Tibial nerve (tissue), 4 donors: Measurements from ENCODE around the gene SCTR. TPM values are rescaled to one million over a fixed set of nuclear protein-coding genes. Genes with fewer than 3 reads are reported as not detected.

Experiments used
- DNase-seq, 2 donors: peaks; one replicate each; pipeline ENCODE4 v3.0.0-alpha.2; 2019; ENCODE audit warnings: low spot score in 2 of 2
- H3K27ac ChIP-seq, 4 donors: fragments of 200-600 bp; sonication (generic) in 3 of 4; one replicate each; pipeline ENCODE4 v1.5.1; 2017 to 2019; ENCODE audit warnings: mild to moderate bottlenecking in 1 of 4
- H3K27me3 ChIP-seq, 2 donors: fragments of 200-600 bp; sonication (generic) in 1 of 2; one replicate each; pipeline versions ENCODE4 v1.5.1 to v1.6.0; 2017 to 2019
- H3K36me3 ChIP-seq, 3 donors: fragments of 200-600 bp; sonication (generic); one replicate each; pipeline ENCODE4 v1.5.1; 2018 to 2019
- H3K4me1 ChIP-seq, 4 donors: fragments of 200-600 bp; sonication (generic) in 3 of 4; one replicate each; pipeline ENCODE4 v1.5.1; 2017 to 2019
- H3K4me3 ChIP-seq, 4 donors: fragments of 200-600 bp; sonication (generic) in 3 of 4; one replicate each; pipeline ENCODE4 v1.5.1; 2017 to 2019; ENCODE audit warnings: mild to moderate bottlenecking in 1 of 4, moderate library complexity in 1 of 4
- H3K9me3 ChIP-seq, 4 donors: fragments of 200-600 bp; sonication (generic) in 3 of 4; one replicate each; pipeline ENCODE4 v1.5.1; 2017 to 2019
- EP300 ChIP-seq, 2 donors: sonication (generic); formaldehyde crosslinking; IDR thresholded peaks; one replicate each; pipeline ENCODE4 v1.6.1; 2017; ENCODE audit warnings: antibody characterized with exemption in 2 of 2, mild to moderate bottlenecking in 1 of 2
- POLR2A ChIP-seq, 2 donors: fragments of 450-650 bp; IDR thresholded peaks; one replicate each; pipeline ENCODE4 v1.6.1; 2017; ENCODE audit warnings: antibody characterized with exemption in 2 of 2, mild to moderate bottlenecking in 2 of 2, moderate library complexity in 2 of 2
- WGBS, 2 donors: methylation state at CpG; one replicate each; pipeline ENCODE4 v1.1.5; 2018; 5-methylcytosine and 5-hydroxymethylcytosine counted together
- total RNA-seq, 4 donors: library from RNA; depleted of rRNA; stranded (reverse); fragments of >200 nt; gene quantifications; one replicate each; pipeline ENCODE4 v1.1.0, GENCODE V29; 2016
- TF ChIP-seq, protein P1 (sequence below), 5 experiments: fragments of 200-600 bp in 3 of 5; fragments of 450-650 bp in 2 of 5; sonication (generic) in 3 of 5; IDR thresholded peaks; one replicate each; pipeline ENCODE4 v1.5.1; 2016 to 2019; ENCODE audit warnings: antibody characterized with exemption in 5 of 5, mild to moderate bottlenecking in 3 of 5, moderate library complexity in 2 of 5

Gene SCTR
- total RNA-seq, 4 donors from 2014 or later, result not detected

DNA sequence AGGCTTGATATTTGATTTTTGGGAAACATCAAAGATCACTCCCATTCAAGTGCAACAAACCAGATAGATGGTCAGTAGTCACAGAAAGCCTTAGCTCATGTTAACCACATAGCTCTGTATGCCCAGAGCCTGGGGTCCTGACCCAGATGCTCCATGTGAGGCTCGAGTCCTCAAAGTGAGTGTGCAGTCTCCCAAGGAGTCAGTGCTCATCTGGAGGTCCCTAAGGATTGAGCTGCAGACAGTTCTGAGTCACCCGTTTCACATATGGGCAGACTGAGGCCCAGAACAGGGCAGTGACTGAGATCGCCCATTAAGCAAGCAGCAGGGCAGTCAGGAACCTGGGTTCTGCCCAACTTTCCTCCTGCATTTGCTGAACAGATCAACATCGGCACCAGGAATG, 83.4 kb downstream of the SCTR start:
- 83 to 86% methylated on average over 2 to 4 of the region's 4 CpGs for WGBS, 2 donors
- TF ChIP-seq, protein P1, sequence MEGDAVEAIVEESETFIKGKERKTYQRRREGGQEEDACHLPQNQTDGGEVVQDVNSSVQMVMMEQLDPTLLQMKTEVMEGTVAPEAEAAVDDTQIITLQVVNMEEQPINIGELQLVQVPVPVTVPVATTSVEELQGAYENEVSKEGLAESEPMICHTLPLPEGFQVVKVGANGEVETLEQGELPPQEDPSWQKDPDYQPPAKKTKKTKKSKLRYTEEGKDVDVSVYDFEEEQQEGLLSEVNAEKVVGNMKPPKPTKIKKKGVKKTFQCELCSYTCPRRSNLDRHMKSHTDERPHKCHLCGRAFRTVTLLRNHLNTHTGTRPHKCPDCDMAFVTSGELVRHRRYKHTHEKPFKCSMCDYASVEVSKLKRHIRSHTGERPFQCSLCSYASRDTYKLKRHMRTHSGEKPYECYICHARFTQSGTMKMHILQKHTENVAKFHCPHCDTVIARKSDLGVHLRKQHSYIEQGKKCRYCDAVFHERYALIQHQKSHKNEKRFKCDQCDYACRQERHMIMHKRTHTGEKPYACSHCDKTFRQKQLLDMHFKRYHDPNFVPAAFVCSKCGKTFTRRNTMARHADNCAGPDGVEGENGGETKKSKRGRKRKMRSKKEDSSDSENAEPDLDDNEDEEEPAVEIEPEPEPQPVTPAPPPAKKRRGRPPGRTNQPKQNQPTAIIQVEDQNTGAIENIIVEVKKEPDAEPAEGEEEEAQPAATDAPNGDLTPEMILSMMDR (IDR thresholded peaks at IDR 0.05), result no peak
- TF ChIP-seq EP300 (IDR thresholded peaks at IDR 0.05), result no peak
- no peak for TF ChIP-seq POLR2A (IDR thresholded peaks at IDR 0.05)
- Histone ChIP-seq H3K4me1 (no peaks in the 10 kb centered on the region), H3K36me3 (peaks cover 0 to 9% (median 0%) of the 10 kb centered on the region in 3 donors), H3K4me3 (no peak overlapping the region), H3K27ac (no peak overlapping the region), H3K27me3 (no peaks in the 10 kb centered on the region), H3K9me3 (no peaks in the 10 kb centered on the region)
- no peak for DNase-seq

DNA sequence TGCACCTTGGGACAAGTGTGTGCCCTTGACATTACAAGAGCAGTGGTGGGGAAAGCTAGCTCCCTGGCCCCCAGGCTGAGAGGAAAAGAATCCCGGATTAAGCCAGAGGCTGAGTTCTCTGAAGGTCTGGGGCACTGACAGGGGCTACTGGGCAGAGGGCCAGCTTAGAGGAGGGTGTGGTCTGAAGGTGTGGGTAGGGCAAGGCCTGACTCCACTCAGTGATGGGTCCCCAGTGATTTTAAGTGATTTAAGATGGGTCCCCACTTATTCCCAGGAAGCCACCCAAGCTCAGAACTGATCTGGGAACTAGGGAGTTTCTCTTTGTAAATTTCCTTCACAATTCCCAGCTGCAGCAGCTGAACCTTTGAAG, 83.8 kb downstream of the SCTR start:
- Histone ChIP-seq H3K9me3 (no peaks in the 10 kb centered on the region), H3K27me3 (no peaks in the 10 kb centered on the region), H3K27ac (no peak overlapping the region), H3K4me1 (no peaks in the 10 kb centered on the region), H3K36me3 (peaks cover 0 to 9% (median 0%) of the 10 kb centered on the region in 3 donors), H3K4me3 (no peak overlapping the region)
- WGBS, 2 donors, result 30 to 36% methylated on average over 1 of the region's 1 CpG
- TF ChIP-seq, protein P1 (IDR thresholded peaks at IDR 0.05), result no peak
- TF ChIP-seq POLR2A (IDR thresholded peaks at IDR 0.05) (no peak), EP300 (IDR thresholded peaks at IDR 0.05) (no peak)
- DNase-seq, result no peak

DNA sequence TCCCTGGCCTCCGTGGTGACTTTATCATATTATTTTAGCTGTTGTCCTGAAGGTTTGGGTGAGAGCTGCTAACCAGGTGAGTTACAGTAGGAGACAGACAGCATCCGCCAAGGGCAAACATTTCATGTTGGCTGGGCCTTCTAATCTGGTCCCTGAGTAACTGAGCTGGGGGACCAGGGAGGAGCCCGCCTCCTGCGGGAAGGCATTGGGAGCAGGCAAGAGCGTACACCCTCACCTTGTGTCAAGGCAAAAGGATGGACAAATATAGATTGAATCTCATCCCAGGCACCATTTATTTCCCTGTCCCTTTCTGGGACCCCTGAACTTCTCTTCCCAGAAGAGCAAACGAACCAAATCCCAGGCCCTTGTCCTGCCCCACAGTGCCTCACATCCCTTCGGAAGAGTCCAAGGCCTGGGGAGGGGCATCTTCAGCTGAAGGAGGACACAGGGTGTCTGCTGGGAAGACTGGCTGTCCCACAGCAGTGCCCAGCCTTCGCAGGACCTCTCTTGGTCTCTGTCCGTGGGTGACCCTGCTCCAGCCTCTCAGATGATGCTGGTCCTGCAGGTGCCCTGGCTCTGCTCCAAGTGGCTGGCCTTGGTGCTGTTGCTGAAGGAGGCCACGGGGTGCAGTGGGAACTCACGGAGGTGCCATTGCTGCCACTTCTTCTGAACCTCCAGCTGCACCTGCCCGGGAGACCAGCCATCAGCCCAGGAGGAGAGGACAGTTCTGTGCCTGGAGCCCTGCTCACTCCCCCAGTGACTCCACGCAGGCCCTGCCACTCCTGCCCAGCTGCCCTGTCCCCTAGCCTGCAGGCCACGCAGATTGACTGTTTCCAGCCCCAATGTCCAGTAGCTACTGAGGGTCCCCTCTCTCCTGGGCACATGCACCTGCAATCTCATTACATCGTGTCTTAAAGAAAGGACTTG, 84.4 kb downstream of the SCTR start:
- Histone ChIP-seq H3K4me3 (no peak overlapping the region), H3K27ac (no peak overlapping the region), H3K9me3 (no peaks in the 10 kb centered on the region), H3K4me1 (no peaks in the 10 kb centered on the region), H3K36me3 (peaks cover 0 to 9% (median 0%) of the 10 kb centered on the region in 3 donors), H3K27me3 (no peaks in the 10 kb centered on the region)
- DNase-seq, result no peak
- 82 to 90% methylated on average over 13 to 15 of the region's 15 CpGs for WGBS, 2 donors
- no peak for TF ChIP-seq EP300 (IDR thresholded peaks at IDR 0.05)
- no peak for TF ChIP-seq POLR2A (IDR thresholded peaks at IDR 0.05)
- TF ChIP-seq, protein P1 (IDR thresholded peaks at IDR 0.05), result no peak

DNA sequence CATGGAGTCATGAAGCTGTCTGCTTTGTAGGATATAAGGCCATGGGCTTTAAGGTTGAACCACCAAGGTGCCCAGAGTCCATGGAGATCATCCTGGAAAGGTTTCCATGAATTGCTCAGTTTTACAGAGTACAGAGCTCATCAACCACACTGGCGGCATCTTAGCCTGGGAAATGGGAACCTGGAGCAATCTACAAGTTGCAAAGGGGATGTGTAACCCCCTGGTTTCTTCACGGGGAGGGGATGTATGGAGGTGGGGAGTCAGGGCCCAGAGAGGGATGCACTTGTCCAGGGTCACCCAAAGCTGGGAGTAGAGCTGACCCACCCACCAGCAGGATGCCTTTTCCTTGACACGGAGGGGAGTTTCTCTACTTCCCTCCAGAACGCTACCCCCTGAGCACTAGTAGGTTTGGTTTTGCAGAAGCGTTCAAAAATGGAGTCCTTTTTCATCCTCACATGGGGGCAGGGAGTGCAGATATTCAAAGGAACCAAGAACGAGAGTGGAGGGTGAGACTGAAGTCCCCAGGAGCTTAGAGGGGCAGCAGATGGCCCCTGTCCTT, 85.5 kb downstream of the SCTR start:
- DNase-seq, result no peak
- H3K27ac ChIP-seq, result no peak overlapping the region
- no peaks in the 10 kb centered on the region for H3K4me1 ChIP-seq
- WGBS, 2 donors, result 81 to 88% methylated on average over 6 of the region's 6 CpGs
- no peaks in the 10 kb centered on the region for H3K9me3 ChIP-seq
- H3K4me3 ChIP-seq, result no peak overlapping the region
- no peaks in the 10 kb centered on the region for H3K27me3 ChIP-seq
- peaks cover 0 to 9% (median 0%) of the 10 kb centered on the region in 3 donors for H3K36me3 ChIP-seq
- no peak for TF ChIP-seq POLR2A (IDR thresholded peaks at IDR 0.05)
- no peak for TF ChIP-seq EP300 (IDR thresholded peaks at IDR 0.05)
- TF ChIP-seq, protein P1 (IDR thresholded peaks at IDR 0.05), result no peak

DNA sequence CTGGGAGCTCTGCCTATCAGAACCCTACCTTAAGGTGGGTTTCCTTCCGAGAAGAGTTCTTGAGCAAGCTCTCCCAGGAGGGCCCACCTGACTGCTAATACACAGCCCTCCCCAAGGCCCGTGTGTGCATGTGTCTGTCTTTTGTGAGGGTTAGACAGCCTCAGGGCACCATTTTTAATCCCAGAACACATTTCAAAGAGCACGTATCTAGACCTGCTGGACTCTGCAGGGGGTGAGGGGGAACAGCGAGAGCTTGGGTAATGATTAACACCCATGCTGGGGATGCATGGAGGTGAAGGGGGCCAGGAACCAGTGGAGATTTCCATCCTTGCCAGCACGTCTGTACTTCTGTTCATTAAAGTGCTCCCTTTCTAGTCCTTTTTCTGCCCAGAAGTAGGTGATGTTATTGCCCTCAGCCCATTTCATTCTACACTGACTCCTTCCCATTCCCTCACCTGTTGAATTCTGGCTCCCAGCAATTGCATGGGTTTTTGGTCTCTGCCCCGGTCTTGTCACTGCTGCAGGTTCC, 86.1 kb downstream of the SCTR start:
- WGBS, 2 donors, result 91 to 95% methylated on average over 6 of the region's 6 CpGs
- Histone ChIP-seq H3K36me3 (peaks cover 0 to 9% (median 0%) of the 10 kb centered on the region in 3 donors), H3K27ac (no peak overlapping the region), H3K4me1 (peaks cover 0 to 5% (median 0%) of the 10 kb centered on the region in 4 donors), H3K27me3 (no peaks in the 10 kb centered on the region), H3K4me3 (no peak overlapping the region), H3K9me3 (no peaks in the 10 kb centered on the region)
- no peak for DNase-seq
- TF ChIP-seq, protein P1 (IDR thresholded peaks at IDR 0.05), result no peak
- TF ChIP-seq EP300 (IDR thresholded peaks at IDR 0.05), result no peak
- no peak for TF ChIP-seq POLR2A (IDR thresholded peaks at IDR 0.05)
